HepG2 (cell line): ENCODE measurements around the gene NPB. TPM values are rescaled to one million over a fixed set of nuclear protein-coding genes. Genes with fewer than 3 reads are reported as not detected.

Source experiments
- ATAC-seq: fragments of 200-7000 bp; cut with Tn5 transposase; 3 replicates; pipeline ENCODE4 v1.9.1; 2020; ENCODE audit warnings: mild to moderate bottlenecking, moderate library complexity
- BruUV-seq: library from RNA; stranded (reverse); fragments of 400-500 nt; replicated peaks from 2 replicates; lab custom pipeline; 2021; lab: Mats Ljungman, UMichigan
- CTCF ChIA-PET: fragments of 300-600 bp; formaldehyde crosslinking; extraction: SDS; loops from one replicate; lab custom pipeline; 2021; ENCODE audit warnings: low total read pairs, inconsistent platforms, low intra/inter-chr PET ratio; lab: Yijun Ruan, JAX
- POLR2A ChIA-PET: fragments of 350-600 bp; sonication (Branson Sonifier 250); formaldehyde crosslinking; loops from one replicate; lab custom pipeline; 2020; ENCODE audit warnings: antibody characterized with exemption, inconsistent platforms; lab: Yijun Ruan, JAX
- DNase-seq: peaks from one replicate; pipeline ENCODE4 v3.0.0-alpha.2; 2015; ENCODE audit warnings: low spot score
- FAIRE-seq: peaks from 3 replicates; lab custom pipeline; 2011; peaks lifted over from hg19 to GRCh38; lab: Jason Lieb, UNC
- H2AFZ ChIP-seq: one replicate; pipeline ENCODE4 v1.6.1; 2011; ENCODE audit warnings: low read length, inconsistent platforms
- H3K27ac ChIP-seq: fragments of 300-600 bp; 3 replicates; pipeline ENCODE4 v1.8.0; 2011; ENCODE audit warnings: mixed run types, mild to moderate bottlenecking, mixed read lengths, low read length, inconsistent platforms; ENCODE audit not compliant: insufficient read depth; ENCODE audit errors: extremely low read length
- H3K27me3 ChIP-seq, 2 experiments: fragments of 200-600 bp in 1 of 2; 2 replicates in 1 of 2; 3 replicates in 1 of 2; pipeline versions ENCODE4 v1.6.0 to v1.8.0; 2011; ENCODE audit warnings: low read length in 2 of 2, mild to moderate bottlenecking in 2 of 2, moderate library complexity in 2 of 2, inconsistent platforms in 1 of 2; ENCODE audit not compliant: insufficient read depth in 2 of 2, control insufficient read depth in 1 of 2
- H3K36me3 ChIP-seq, 2 experiments: fragments of 200-600 bp in 1 of 2; replicated peaks in 1 of 2; 2 replicates in 1 of 2; 3 replicates in 1 of 2; pipeline versions ENCODE4 v1.5.1 to v1.8.0; 2011; ENCODE audit warnings: low read length in 2 of 2, inconsistent platforms in 1 of 2; ENCODE audit not compliant: insufficient read depth in 2 of 2, control insufficient read depth in 1 of 2
- H3K4me1 ChIP-seq: 2 replicates; pipeline ENCODE4 v1.5.1; 2012; ENCODE audit warnings: low read length, inconsistent platforms; ENCODE audit not compliant: insufficient read depth
- H3K4me2 ChIP-seq: 2 replicates; pipeline ENCODE4 v1.6.0; 2011; ENCODE audit warnings: low read depth, low read length, inconsistent platforms
- H3K4me3 ChIP-seq, 3 experiments: fragments of 200-600 bp in 1 of 3; sonication (generic), shearing (Covaris generic) in 1 of 3; replicated peaks in 1 of 3; 2 replicates each; pipeline ENCODE4 v1.5.1; 2011 to 2016; ENCODE audit warnings: low read length in 3 of 3, inconsistent platforms in 2 of 3, low read depth in 2 of 3, mild to moderate bottlenecking in 2 of 3, control low read depth in 1 of 3, mixed read lengths in 1 of 3; ENCODE audit not compliant: insufficient read depth in 1 of 3
- H3K79me2 ChIP-seq: one replicate; pipeline ENCODE4 v1.6.1; 2011; ENCODE audit warnings: low read length, inconsistent platforms; ENCODE audit not compliant: insufficient read depth
- H3K9ac ChIP-seq: 2 replicates; pipeline ENCODE4 v1.6.0; 2011; ENCODE audit warnings: mild to moderate bottlenecking, low read depth, low read length, inconsistent platforms; ENCODE audit not compliant: insufficient read depth
- H3K9me3 ChIP-seq: 2 replicates; pipeline ENCODE4 v1.5.1; 2012; ENCODE audit warnings: mild to moderate bottlenecking, low read length
- H4K20me1 ChIP-seq: 2 replicates; pipeline ENCODE4 v1.6.0; 2011; ENCODE audit warnings: inconsistent platforms, mild to moderate bottlenecking, low read length, moderate library complexity; ENCODE audit not compliant: insufficient read depth
- ATF7 ChIP-seq, 2 experiments: fragments of 450-650 bp in 1 of 2; sonication (generic) in 1 of 2; formaldehyde crosslinking in 1 of 2; IDR thresholded peaks; 2 replicates each; pipeline versions ENCODE4 v1.4.0 to v1.6.1; 2016 to 2020; ENCODE audit warnings: antibody characterized with exemption in 1 of 2, mild to moderate bottlenecking in 1 of 2, missing genetic modification reagents in 1 of 2
- BRF2 ChIP-seq: sonication (generic); formaldehyde crosslinking; IDR thresholded peaks from 2 replicates; pipeline ENCODE4 v1.8.1; 2022; ENCODE audit warnings: mild to moderate bottlenecking, missing genetic modification reagents
- CREB1 ChIP-seq, 2 experiments: fragments of 450-650 bp in 1 of 2; IDR thresholded peaks; 2 replicates each; pipeline ENCODE4 v1.6.1; 2016 to 2017; ENCODE audit warnings: control low read depth in 1 of 2, mild to moderate bottlenecking in 1 of 2, missing compliant biosample characterization in 1 of 2, missing genetic modification characterization in 1 of 2
- EEA1 ChIP-seq: sonication (generic); formaldehyde crosslinking; IDR thresholded peaks from 2 replicates; pipeline ENCODE4 v1.5.1; 2020; ENCODE audit warnings: mild to moderate bottlenecking, missing genetic modification reagents, borderline replicate concordance
- FOXC1 ChIP-seq: sonication (generic); formaldehyde crosslinking; IDR thresholded peaks from 2 replicates; pipeline ENCODE4 v1.8.0; 2022; ENCODE audit warnings: mild to moderate bottlenecking, missing genetic modification reagents, borderline replicate concordance
- GPN1 ChIP-seq: sonication (generic); formaldehyde crosslinking; IDR thresholded peaks from 2 replicates; pipeline ENCODE4 v1.5.1; 2020; ENCODE audit warnings: missing genetic modification reagents, borderline replicate concordance
- MAX ChIP-seq: IDR thresholded peaks from 2 replicates; pipeline ENCODE4 v1.6.1; 2012; ENCODE audit warnings: inconsistent platforms
- MZF1 ChIP-seq: sonication (generic); formaldehyde crosslinking; IDR thresholded peaks from 2 replicates; pipeline ENCODE4 v1.8.1; 2023; ENCODE audit warnings: mild to moderate bottlenecking, missing genetic modification reagents, borderline replicate concordance
- NFE2L1 ChIP-seq: sonication (generic); formaldehyde crosslinking; IDR thresholded peaks from 2 replicates; pipeline ENCODE4 v1.4.0; 2020; ENCODE audit warnings: missing genetic modification reagents, mild to moderate bottlenecking, borderline replicate concordance
- ONECUT2 ChIP-seq: sonication (generic); formaldehyde crosslinking; IDR thresholded peaks from 2 replicates; pipeline ENCODE4 v1.4.0; 2020; ENCODE audit warnings: missing genetic modification reagents
- SATB2 ChIP-seq: sonication (generic); formaldehyde crosslinking; IDR thresholded peaks from 2 replicates; pipeline ENCODE4 v1.5.0; 2020; ENCODE audit warnings: missing genetic modification reagents
- SKI ChIP-seq: fragments of 450-650 bp; IDR thresholded peaks from one replicate; pipeline ENCODE4 v1.6.1; 2018; ENCODE audit warnings: mild to moderate bottlenecking; ENCODE audit not compliant: partially characterized antibody
- SRSF1 ChIP-seq: fragments of 200-400 bp; formaldehyde crosslinking; optimal IDR thresholded peaks from 2 replicates; pipeline ENCODE3; 2017; ENCODE audit warnings: mild to moderate bottlenecking, low read depth, low read length, moderate library complexity
- TAF1 ChIP-seq: sonication (generic); formaldehyde crosslinking; IDR thresholded peaks from 2 replicates; pipeline ENCODE4 v1.4.0; 2020; ENCODE audit warnings: missing genetic modification reagents
- THRA ChIP-seq: sonication (generic); formaldehyde crosslinking; IDR thresholded peaks from 2 replicates; pipeline ENCODE4 v1.4.0; 2020; ENCODE audit warnings: missing genetic modification reagents, borderline replicate concordance
- TOE1 ChIP-seq: sonication (generic); formaldehyde crosslinking; IDR thresholded peaks from 2 replicates; pipeline ENCODE4 v1.4.0; 2020; ENCODE audit warnings: mild to moderate bottlenecking, missing genetic modification reagents
- YEATS4 ChIP-seq: sonication (generic); formaldehyde crosslinking; IDR thresholded peaks from 2 replicates; pipeline ENCODE4 v1.4.0; 2020; ENCODE audit warnings: missing genetic modification reagents, borderline replicate concordance
- ZKSCAN8 ChIP-seq: IDR thresholded peaks from 2 replicates; pipeline ENCODE4 v1.6.1; 2016; ENCODE audit warnings: borderline replicate concordance, missing genetic modification reagents, missing compliant biosample characterization
- ZNF180 ChIP-seq: sonication (generic); formaldehyde crosslinking; IDR thresholded peaks from 2 replicates; pipeline ENCODE4 v1.4.0; 2020; ENCODE audit warnings: low read depth, missing genetic modification reagents, borderline replicate concordance
- ZNF225 ChIP-seq: sonication (generic); formaldehyde crosslinking; IDR thresholded peaks from 2 replicates; pipeline ENCODE4 v1.4.0; 2020; ENCODE audit warnings: mild to moderate bottlenecking, missing genetic modification reagents
- ZNF260 ChIP-seq: sonication (generic); formaldehyde crosslinking; IDR thresholded peaks from 2 replicates; pipeline ENCODE4 v1.4.0; 2020; ENCODE audit warnings: missing genetic modification reagents, low read depth, mild to moderate bottlenecking, borderline replicate concordance
- ZNF530 ChIP-seq: sonication (generic); formaldehyde crosslinking; IDR thresholded peaks from 2 replicates; pipeline ENCODE4 v1.5.0; 2020; ENCODE audit warnings: low read depth, mild to moderate bottlenecking, missing genetic modification reagents
- WGBS: methylation state at CpG from one replicate; pipeline ENCODE4 v1.1.6; 2017; ENCODE audit warnings: low lambda C conversion rate; 5-methylcytosine and 5-hydroxymethylcytosine counted together
- in situ Hi-C: cut with HindIII; loops from 2 replicates; pipeline ENCODE4 v1.10.0; 2017; ENCODE audit warnings: low pct_unique_long_range_greater_than_20kb; ENCODE audit not compliant: extremely low pct_ligation_motif_present
- intact Hi-C: fragments of 100-400 bp; cut with micrococcal nuclease; formaldehyde crosslinking; loops from one replicate; pipeline ENCODE4 v1.10.0; 2022; ENCODE audit not compliant: unreplicated experiment
- polyA plus RNA-seq, 8 experiments: library from polyadenylated mRNA; depleted of rRNA in 3 of 8; stranded (reverse) in 7 of 8; unstranded in 1 of 8; fragments of >200 nt; fragmentation: Illumina TruSeq in 4 of 8; extraction: Trizol in 4 of 8; gene quantifications; 2 replicates each; pipeline versions ENCODE4 v1.2.1 to v1.2.3, GENCODE V29; 2011 to 2016; ENCODE audit warnings: low read depth in 4 of 8, missing spikeins in 1 of 8, mixed read lengths in 1 of 8; ENCODE audit not compliant: insufficient read depth in 1 of 8
- total RNA-seq, 5 experiments: library from RNA; depleted of rRNA; stranded (reverse); fragments of >200 nt; fragmentation: Illumina TruSeq; extraction: Trizol; gene quantifications; 2 replicates each; pipeline ENCODE4 v1.2.3, GENCODE V29; 2016; ENCODE audit warnings: low read depth in 1 of 5

The NPB gene
- total and polyA plus RNA-seq, 2 of the 13 experiments (the other 11 are each of a cell fraction or from before 2014, with no cell fraction given) = 0.11 to 0.93 TPM

- in situ Hi-C loops = no loop called here
- Histone ChIP-seq H2AFZ (no peak overlapping the region), H3K9me3 (no peaks in the 10 kb centered on the region), H3K9ac (0 out of 2 replicates have a peak overlapping the region, but pooled peaks have one; percentile 1), H3K36me3 (peaks cover 18 to 35% of the 10 kb centered on the region in 2 experiments), H3K27ac (peak overlapping the region; percentile 45), H3K4me2 (no peak overlapping the region), H3K4me3 (no peak overlapping the region), H3K79me2 (peaks cover 38% of the 10 kb centered on the region), H3K27me3 (no peaks in the 10 kb centered on the region), H4K20me1 (peaks cover 53% of the 10 kb centered on the region; the same call in 1 of the 2 replicates), H3K4me1 (peaks cover 87% of the 10 kb centered on the region)
- 93% methylated on average over 23 of the region's 28 CpGs for WGBS
- ATAC-seq (peak; percentile 3), DNase-seq (no peak), FAIRE-seq (no peak)
- no TSS peak for BruUV-seq
- ChIA-PET POLR2A (interaction anchor here (1.1 to 3.8 kb wide), 7 partner anchors 10 to 236 kb away, joined by 3 to 15 read pairs (median 8); partner anchors contain the start of genes CENPX, LRRC45, MAFG and NPB), CTCF (no interaction called here)
- intact Hi-C loops = loop anchor here (5.0 kb wide), 1 partner anchor 154 kb away; the partner anchor contains the start of genes CENPX and LRRC45
- TF ChIP-seq CREB1 (IDR thresholded peaks at IDR 0.05) (no peak), CREB1 (CRISPR knock-in tag; IDR thresholded peaks at IDR 0.05) (no peak), THRA (CRISPR knock-in tag) (no peak; the same call in 1 of the 2 replicates), FOXC1 (CRISPR knock-in tag) (no peak), ATF7 (IDR thresholded peaks at IDR 0.05) (no peak), ATF7 (CRISPR knock-in tag; IDR thresholded peaks at IDR 0.05) (no peak), ZNF260 (no peak), BRF2 (CRISPR knock-in tag) (peak; percentile 75; the same call in 1 of the 2 replicates), MAX (peak; percentile 70; the same call in 1 of the 2 replicates), ZNF180 (CRISPR knock-in tag) (no peak), SATB2 (CRISPR knock-in tag) (no peak), MZF1 (CRISPR knock-in tag) (no peak), ZNF225 (CRISPR knock-in tag) (no peak), NFE2L1 (CRISPR knock-in tag) (no peak), GPN1 (CRISPR knock-in tag) (no peak), ONECUT2 (CRISPR knock-in tag) (no peak), ZNF530 (CRISPR knock-in tag) (no peak), TOE1 (no peak), YEATS4 (CRISPR knock-in tag) (no peak), SKI (no peak), TAF1 (CRISPR knock-in tag) (peak; percentile 41; the same call in 1 of the 2 replicates), ZKSCAN8 (CRISPR knock-in tag) (no peak), SRSF1 (peak; percentile 31), EEA1 (CRISPR knock-in tag) (no peak; the same call in 1 of the 2 replicates)
Observed at GRCh38 chr17:81867991-81868673, 33.9 kb upstream of the NPB start.
